MM.1S (cell line): Measurements from ENCODE around the gene KCNC1.

ENCODE experiments used
- DNase-seq: peaks from one replicate; pipeline ENCODE4 v3.0.0-alpha.2; 2015
- H2AFZ ChIP-seq: fragments of 300-600 bp; sonication (generic); 2 replicates; pipeline ENCODE4 v1.6.0; 2016; ENCODE audit warnings: antibody characterized with exemption, low read length
- H3F3A ChIP-seq: fragments of 300-600 bp; sonication (generic); 2 replicates; pipeline ENCODE4 v1.6.1; 2016; ENCODE audit warnings: mild to moderate bottlenecking, antibody characterized with exemption, low read length, moderate library complexity, mixed read lengths; ENCODE audit not compliant: insufficient read depth
- H3K27ac ChIP-seq: fragments of 300-600 bp; sonication (generic); 2 replicates; pipeline ENCODE4 v1.5.1; 2016; ENCODE audit warnings: mild to moderate bottlenecking, low read length
- H3K27me3 ChIP-seq: fragments of 300-600 bp; sonication (generic); replicated peaks from 2 replicates; pipeline ENCODE4 v1.6.0; 2016; ENCODE audit warnings: low read length; ENCODE audit not compliant: insufficient read depth
- H3K36me3 ChIP-seq: fragments of 300-600 bp; sonication (generic); replicated peaks from 2 replicates; pipeline ENCODE4 v1.6.1; 2016; ENCODE audit warnings: mild to moderate bottlenecking, low read length, mixed read lengths; ENCODE audit not compliant: insufficient read depth
- H3K4me1 ChIP-seq: fragments of 300-600 bp; sonication (generic); 2 replicates; pipeline ENCODE4 v1.6.1; 2016; ENCODE audit warnings: low read length, mixed read lengths
- H3K4me2 ChIP-seq: fragments of 300-600 bp; sonication (generic); 2 replicates; pipeline ENCODE4 v1.6.0; 2016; ENCODE audit warnings: low read depth, low read length
- H3K4me3 ChIP-seq: fragments of 300-600 bp; sonication (generic); 2 replicates; pipeline ENCODE4 v1.5.1; 2016; ENCODE audit warnings: low read length, mixed read lengths
- H3K79me2 ChIP-seq: fragments of 300-600 bp; sonication (generic); 2 replicates; pipeline ENCODE4 v1.6.1; 2016; ENCODE audit warnings: mixed run types, low read length, mixed read lengths
- H3K9ac ChIP-seq: fragments of 300-600 bp; sonication (generic); 2 replicates; pipeline ENCODE4 v1.6.1; 2016; ENCODE audit warnings: low read length, mixed read lengths
- H3K9me2 ChIP-seq: fragments of 300-600 bp; sonication (generic); replicated peaks from 2 replicates; pipeline ENCODE4 v1.6.1; 2016; ENCODE audit warnings: mild to moderate bottlenecking, low read length, mixed read lengths; ENCODE audit not compliant: insufficient read depth
- H3K9me3 ChIP-seq: fragments of 300-600 bp; sonication (generic); replicated peaks from 2 replicates; pipeline ENCODE4 v1.6.1; 2016; ENCODE audit warnings: mild to moderate bottlenecking, low read length, mixed read lengths; ENCODE audit not compliant: insufficient read depth
- H4K20me1 ChIP-seq: fragments of 300-600 bp; sonication (generic); 2 replicates; pipeline ENCODE4 v1.6.1; 2016; ENCODE audit warnings: mild to moderate bottlenecking, low read length, moderate library complexity, mixed read lengths; ENCODE audit not compliant: insufficient read depth
- EZH2 ChIP-seq: fragments of 300-600 bp; sonication (generic); optimal IDR thresholded peaks from 2 replicates; pipeline ENCODE3; 2017; ENCODE audit warnings: low read depth, mild to moderate bottlenecking, antibody characterized with exemption, low read length, mixed read lengths
- EZH2phosphoT487 ChIP-seq: fragments of 300-600 bp; sonication (generic); IDR thresholded peaks from 2 replicates; pipeline ENCODE4 v1.6.1; 2018; ENCODE audit warnings: antibody characterized with exemption, low read length
- TF ChIP-seq, protein P1 (sequence below): fragments of 300-600 bp; sonication (generic); IDR thresholded peaks from 2 replicates; pipeline ENCODE4 v1.5.1; 2016; ENCODE audit warnings: antibody characterized with exemption, low read length, mixed read lengths

The KCNC1 gene

DNA sequence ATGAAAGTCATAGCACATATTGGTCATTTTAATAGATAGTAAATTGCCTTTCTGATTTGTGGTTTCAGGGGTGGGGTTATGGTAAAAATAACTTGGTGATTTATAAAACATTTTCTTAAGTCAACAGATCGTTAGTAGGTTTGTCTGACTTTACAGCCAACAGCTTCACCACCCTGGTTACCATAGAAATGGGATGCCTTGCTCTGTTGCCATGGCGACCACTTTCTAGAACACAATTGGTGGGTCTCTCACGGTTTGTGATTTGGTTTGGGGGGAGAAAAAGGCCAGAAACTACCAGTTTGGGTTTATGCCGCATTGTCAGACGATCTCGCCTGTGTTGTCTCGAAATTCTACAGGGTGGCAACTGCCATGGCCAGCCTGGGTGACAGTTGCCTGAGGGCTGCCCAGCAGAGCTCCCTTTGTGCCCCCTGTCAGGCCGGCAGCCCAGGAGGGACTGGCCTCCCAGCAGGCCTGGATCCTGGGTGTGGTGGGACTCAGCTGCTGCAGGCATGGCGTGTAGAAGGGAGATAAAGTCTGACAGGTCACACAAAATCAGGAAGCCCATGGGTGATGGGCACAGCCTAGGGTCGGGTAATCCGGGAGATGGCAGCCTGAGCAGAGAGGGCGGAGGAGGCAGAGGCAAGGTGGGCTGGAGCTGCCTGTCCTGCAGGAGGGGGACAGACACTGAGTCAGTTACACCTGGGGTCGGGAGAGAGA lies 30.9 kb downstream of the KCNC1 start:
- TF ChIP-seq, protein P1, sequence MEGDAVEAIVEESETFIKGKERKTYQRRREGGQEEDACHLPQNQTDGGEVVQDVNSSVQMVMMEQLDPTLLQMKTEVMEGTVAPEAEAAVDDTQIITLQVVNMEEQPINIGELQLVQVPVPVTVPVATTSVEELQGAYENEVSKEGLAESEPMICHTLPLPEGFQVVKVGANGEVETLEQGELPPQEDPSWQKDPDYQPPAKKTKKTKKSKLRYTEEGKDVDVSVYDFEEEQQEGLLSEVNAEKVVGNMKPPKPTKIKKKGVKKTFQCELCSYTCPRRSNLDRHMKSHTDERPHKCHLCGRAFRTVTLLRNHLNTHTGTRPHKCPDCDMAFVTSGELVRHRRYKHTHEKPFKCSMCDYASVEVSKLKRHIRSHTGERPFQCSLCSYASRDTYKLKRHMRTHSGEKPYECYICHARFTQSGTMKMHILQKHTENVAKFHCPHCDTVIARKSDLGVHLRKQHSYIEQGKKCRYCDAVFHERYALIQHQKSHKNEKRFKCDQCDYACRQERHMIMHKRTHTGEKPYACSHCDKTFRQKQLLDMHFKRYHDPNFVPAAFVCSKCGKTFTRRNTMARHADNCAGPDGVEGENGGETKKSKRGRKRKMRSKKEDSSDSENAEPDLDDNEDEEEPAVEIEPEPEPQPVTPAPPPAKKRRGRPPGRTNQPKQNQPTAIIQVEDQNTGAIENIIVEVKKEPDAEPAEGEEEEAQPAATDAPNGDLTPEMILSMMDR = no peak
- TF ChIP-seq EZH2phosphoT487 = no peak
- no peak for TF ChIP-seq EZH2
- H3K4me2 ChIP-seq = no peak overlapping the region
- no peaks in the 10 kb centered on the region for H3K9me3 ChIP-seq
- H3K79me2 ChIP-seq = no peaks in the 10 kb centered on the region
- H3K4me3 ChIP-seq = no peak overlapping the region
- no peak overlapping the region for H3K27ac ChIP-seq
- H3K27me3 ChIP-seq = no peaks in the 10 kb centered on the region; the same call in 1 of the 2 replicates
- H3K36me3 ChIP-seq = no peaks in the 10 kb centered on the region
- DNase-seq = no peak
- H4K20me1 ChIP-seq = no peaks in the 10 kb centered on the region
- no peaks in the 10 kb centered on the region for H3F3A ChIP-seq
- no peaks in the 10 kb centered on the region for H3K9me2 ChIP-seq
- no peak overlapping the region for H3K9ac ChIP-seq
- no peaks in the 10 kb centered on the region for H3K4me1 ChIP-seq
- H2AFZ ChIP-seq = no peak overlapping the region

DNA sequence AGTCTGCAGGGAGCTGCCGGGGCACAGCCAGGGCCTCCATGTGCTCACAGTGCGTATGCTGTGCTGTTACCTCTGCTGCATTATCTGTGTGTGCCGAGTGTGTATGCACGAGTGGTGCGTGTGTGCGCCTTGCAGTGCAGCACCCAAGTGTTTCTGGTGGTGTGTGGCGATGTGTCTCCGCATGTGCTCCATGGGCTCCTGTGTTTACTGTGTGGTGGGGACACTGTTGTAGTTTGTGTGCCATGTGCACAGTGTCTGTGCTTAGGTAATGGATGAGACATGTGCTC lies 31.4 kb downstream of the KCNC1 start:
- H3K9me3 ChIP-seq = no peaks in the 10 kb centered on the region
- H3K9me2 ChIP-seq = no peaks in the 10 kb centered on the region
- no peaks in the 10 kb centered on the region for H3K36me3 ChIP-seq
- no peaks in the 10 kb centered on the region for H3K4me1 ChIP-seq
- no peak overlapping the region for H2AFZ ChIP-seq
- no peaks in the 10 kb centered on the region; the same call in 1 of the 2 replicates for H3K27me3 ChIP-seq
- H3K9ac ChIP-seq = no peak overlapping the region
- H3K79me2 ChIP-seq = no peaks in the 10 kb centered on the region
- no peak overlapping the region for H3K4me2 ChIP-seq
- no peaks in the 10 kb centered on the region for H3F3A ChIP-seq
- TF ChIP-seq, protein P1 = no peak
- TF ChIP-seq EZH2phosphoT487 = no peak
- no peak for TF ChIP-seq EZH2
- H4K20me1 ChIP-seq = no peaks in the 10 kb centered on the region
- no peak for DNase-seq
- no peak overlapping the region for H3K4me3 ChIP-seq
- H3K27ac ChIP-seq = no peak overlapping the region

DNA sequence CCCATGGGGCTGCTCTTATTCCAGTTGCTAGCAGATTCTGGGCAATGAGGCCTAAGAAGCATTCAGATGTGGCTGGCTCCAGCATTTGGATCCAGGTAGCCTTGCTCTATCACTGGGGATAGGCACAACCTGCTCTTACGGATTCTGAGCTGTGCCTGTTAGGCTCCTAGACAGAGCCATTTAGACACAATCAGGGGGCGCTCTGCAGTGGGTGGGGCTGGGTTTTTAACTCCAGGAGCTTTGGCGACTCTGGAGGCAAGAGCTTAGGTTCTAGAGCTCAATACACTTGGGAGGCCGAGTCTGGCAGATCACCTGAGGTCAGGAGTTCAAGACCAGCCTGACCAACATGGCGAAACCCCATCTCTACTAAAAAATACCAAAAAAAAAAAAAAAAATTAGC lies 32.0 kb downstream of the KCNC1 start:
- TF ChIP-seq, protein P1 = no peak
- TF ChIP-seq EZH2phosphoT487 (no peak), EZH2 (no peak)
- no peak overlapping the region for H3K27ac ChIP-seq
- H3K4me1 ChIP-seq = no peaks in the 10 kb centered on the region

More for the DNA sequence above, 32.0 kb downstream of the KCNC1 start:
- H3K9me2 ChIP-seq = no peaks in the 10 kb centered on the region
- no peak overlapping the region for H2AFZ ChIP-seq
- no peak overlapping the region for H3K9ac ChIP-seq
- no peaks in the 10 kb centered on the region for H3F3A ChIP-seq
- H3K79me2 ChIP-seq = no peaks in the 10 kb centered on the region
- H3K27me3 ChIP-seq = no peaks in the 10 kb centered on the region; the same call in 1 of the 2 replicates
- no peaks in the 10 kb centered on the region for H4K20me1 ChIP-seq
- H3K4me2 ChIP-seq = no peak overlapping the region
- H3K4me3 ChIP-seq = no peak overlapping the region
- no peaks in the 10 kb centered on the region for H3K36me3 ChIP-seq
- no peaks in the 10 kb centered on the region for H3K9me3 ChIP-seq
- DNase-seq = no peak
